Renal pelvis (tissue), 12 donors: ENCODE results near the gene ANXA5. TPM values are rescaled to one million over a fixed set of nuclear protein-coding genes. Genes with fewer than 3 reads are reported as not detected.
"Not testable (repeated sequence)": the region's sequence is repeated elsewhere in the genome, so short reads cannot be mapped to it uniquely, and the experiment has no call there.

Experiments used
- DNase-seq: peaks from one replicate; pipeline ENCODE4 v3.0.0-alpha.2; 2013
- long read RNA-seq, 16 experiments: transcript quantifications; one replicate each; lab custom pipeline, GENCODE V29; 2026
- polyA plus RNA-seq, 3 donors: library from polyadenylated mRNA; unstranded; fragments of 120-200 nt; gene quantifications; one replicate each; pipeline ENCODE4 v1.2.1, GENCODE V29; 2013; ENCODE audit not compliant: insufficient read length in 3 of 3

Gene ANXA5
- 100 to 1,000 TPM; 369 to 418 (median 389) TPM for polyA plus RNA-seq
- long read RNA-seq, donor 1, transcript ANXA5-201 (13 exons, 1,762 nt), result major isoform, 72 of 169 reads
- long read RNA-seq, donor 1, partial matches to known transcripts, result 86 of 169 reads
- long read RNA-seq, donor 1, other reads (novel, unspliced or antisense), result 5 of 169 reads
- long read RNA-seq, donor 2, transcript ANXA5-201 (13 exons, 1,762 nt), result major isoform, 112 of 193 reads
- long read RNA-seq, donor 2, partial matches to known transcripts, result 74 of 193 reads
- long read RNA-seq, donor 2, other reads (novel, unspliced or antisense), result 0 of 193 reads
- long read RNA-seq, donor 3, transcript ANXA5-201 (13 exons, 1,762 nt), result major isoform, 93 of 194 reads
- long read RNA-seq, donor 3, transcript ANXA5-207 (6 exons, 868 nt), result minor isoform, 6 of 194 reads
- long read RNA-seq, donor 3, transcript ANXA5-205 (6 exons, 1,083 nt), result minor isoform, 5 of 194 reads
- long read RNA-seq, donor 3, partial matches to known transcripts, result 79 of 194 reads
- long read RNA-seq, donor 3, other reads (novel, unspliced or antisense), result 10 of 194 reads
- long read RNA-seq, donor 4, transcript ANXA5-201 (13 exons, 1,762 nt), result major isoform, 101 of 200 reads
- long read RNA-seq, donor 4, partial matches to known transcripts, result 85 of 200 reads
- long read RNA-seq, donor 4, other reads (novel, unspliced or antisense), result 10 of 200 reads
- long read RNA-seq, donor 5, transcript ANXA5-201 (13 exons, 1,762 nt), result major isoform, 34 of 58 reads
- long read RNA-seq, donor 5, partial matches to known transcripts, result 22 of 58 reads
- long read RNA-seq, donor 5, other reads (novel, unspliced or antisense), result 0 of 58 reads
- long read RNA-seq, donor 6, transcript ANXA5-201 (13 exons, 1,762 nt), result major isoform, 64 of 121 reads
- long read RNA-seq, donor 6, partial matches to known transcripts, result 54 of 121 reads
- long read RNA-seq, donor 6, other reads (novel, unspliced or antisense), result 0 of 121 reads
- long read RNA-seq, donor 7, transcript ANXA5-201 (13 exons, 1,762 nt), result major isoform, 97 of 172 reads
- long read RNA-seq, donor 7, partial matches to known transcripts, result 64 of 172 reads
- long read RNA-seq, donor 7, other reads (novel, unspliced or antisense), result 6 of 172 reads
- long read RNA-seq, donor 8, transcript ANXA5-201 (13 exons, 1,762 nt), result major isoform, 55 of 129 reads
- long read RNA-seq, donor 8, partial matches to known transcripts, result 68 of 129 reads
- long read RNA-seq, donor 8, other reads (novel, unspliced or antisense), result 0 of 129 reads
- long read RNA-seq, donor 9, transcript ANXA5-201 (13 exons, 1,762 nt), result major isoform, 114 of 305 reads
- long read RNA-seq, donor 9, partial matches to known transcripts, result 177 of 305 reads
- long read RNA-seq, donor 9, other reads (novel, unspliced or antisense), result 8 of 305 reads
- long read RNA-seq, donor 10, transcript ANXA5-207 (6 exons, 868 nt), result minor isoform, 7 of 163 reads
- long read RNA-seq, donor 10, transcript ANXA5-201 (13 exons, 1,762 nt), result major isoform, 69 of 163 reads
- long read RNA-seq, donor 10, partial matches to known transcripts, result 85 of 163 reads
- long read RNA-seq, donor 10, other reads (novel, unspliced or antisense), result 0 of 163 reads
- long read RNA-seq, donor 11, transcript ANXA5-201 (13 exons, 1,762 nt), result major isoform, 62 of 101 reads
- long read RNA-seq, donor 11, partial matches to known transcripts, result 33 of 101 reads
- long read RNA-seq, donor 11, other reads (novel, unspliced or antisense), result 0 of 101 reads
- long read RNA-seq, donor 12, transcript ANXA5-201 (13 exons, 1,762 nt), result major isoform, 89 of 187 reads
- long read RNA-seq, donor 12, transcript ANXA5-207 (6 exons, 868 nt), result minor isoform, 7 of 187 reads
- long read RNA-seq, donor 12, partial matches to known transcripts, result 84 of 187 reads
- long read RNA-seq, donor 12, other reads (novel, unspliced or antisense), result 5 of 187 reads
- long read RNA-seq, donor 13, transcript ANXA5-201 (13 exons, 1,762 nt), result major isoform, 42 of 118 reads
- long read RNA-seq, donor 13, transcript ANXA5-207 (6 exons, 868 nt), result minor isoform, 8 of 118 reads
- long read RNA-seq, donor 13, partial matches to known transcripts, result 63 of 118 reads
- long read RNA-seq, donor 13, other reads (novel, unspliced or antisense), result 0 of 118 reads
- long read RNA-seq, donor 14, transcript ANXA5-207 (6 exons, 868 nt), result minor isoform, 8 of 265 reads
- long read RNA-seq, donor 14, transcript ANXA5-201 (13 exons, 1,762 nt), result major isoform, 139 of 265 reads
- long read RNA-seq, donor 14, partial matches to known transcripts, result 115 of 265 reads
- long read RNA-seq, donor 14, other reads (novel, unspliced or antisense), result 0 of 265 reads
- long read RNA-seq, donor 15, transcript ANXA5-201 (13 exons, 1,762 nt), result major isoform, 123 of 268 reads
- long read RNA-seq, donor 15, partial matches to known transcripts, result 134 of 268 reads
- long read RNA-seq, donor 15, other reads (novel, unspliced or antisense), result 6 of 268 reads
- long read RNA-seq, donor 16, transcript ANXA5-205 (6 exons, 1,083 nt), result minor isoform, 6 of 246 reads
- long read RNA-seq, donor 16, transcript ANXA5-201 (13 exons, 1,762 nt), result major isoform, 116 of 246 reads
- long read RNA-seq, donor 16, partial matches to known transcripts, result 121 of 246 reads
- long read RNA-seq, donor 16, other reads (novel, unspliced or antisense), result 0 of 246 reads

GRCh38 chr4:121696581-121697461, at the start of gene ANXA5:
Gene ANXA5, minus strand, starts transcription at chr4:121696980. Its CDS starts 391 bp downstream, at chr4:121696589.
- peak; percentile 86 for DNase-seq

- no peak for DNase-seq
Observed at GRCh38 chr4:121742794-121743193, 46.0 kb upstream of the ANXA5 start.

GRCh38 chr4:121741751-121742150, 45.0 kb upstream of the ANXA5 start:
- DNase-seq, result no peak

GRCh38 chr4:121740796-121741409, 44.1 kb upstream of the ANXA5 start:
- DNase-seq, result no peak

GRCh38 chr4:121739575-121739974, 42.8 kb upstream of the ANXA5 start:
- no peak for DNase-seq

- DNase-seq, result peak; percentile 76
Observed at GRCh38 chr4:121738780-121739535, 42.2 kb upstream of the ANXA5 start.

GRCh38 chr4:121737846-121738554, 41.2 kb upstream of the ANXA5 start:
- DNase-seq, result no peak

GRCh38 chr4:121736735-121737351, 40.1 kb upstream of the ANXA5 start:
- no peak for DNase-seq

GRCh38 chr4:121734571-121734970, 37.8 kb upstream of the ANXA5 start:
- DNase-seq, result no peak

GRCh38 chr4:121733942-121734341, 37.2 kb upstream of the ANXA5 start:
- no peak for DNase-seq

- not testable (repeated sequence) for DNase-seq
Observed at GRCh38 chr4:121729753-121730152, 33.0 kb upstream of the ANXA5 start.

GRCh38 chr4:121728798-121729226, 32.0 kb upstream of the ANXA5 start:
- DNase-seq, result no peak

GRCh38 chr4:121728066-121728465, 31.3 kb upstream of the ANXA5 start:
- DNase-seq, result no peak

- DNase-seq, result peak; percentile 44
Observed at GRCh38 chr4:121726642-121727268, 30.0 kb upstream of the ANXA5 start.

GRCh38 chr4:121724671-121725070, 27.9 kb upstream of the ANXA5 start:
- no peak for DNase-seq
